Suprapubic skin (tissue), 4 donors: ENCODE data around the gene ERFL. TPM values are rescaled to one million over a fixed set of nuclear protein-coding genes. Genes with fewer than 3 reads are reported as not detected.

Source experiments
- DNase-seq, 2 donors: peaks; one replicate each; pipeline ENCODE4 v3.0.0-alpha.2; 2019; ENCODE audit warnings: low spot score in 2 of 2
- H3K27ac ChIP-seq: fragments of 200-600 bp; sonication (generic); one replicate; pipeline ENCODE4 v1.5.1; 2019
- H3K27me3 ChIP-seq: fragments of 200-600 bp; sonication (generic); one replicate; pipeline ENCODE4 v1.5.1; 2019
- H3K36me3 ChIP-seq: fragments of 200-600 bp; sonication (generic); one replicate; pipeline ENCODE4 v1.5.1; 2019
- H3K4me1 ChIP-seq: fragments of 200-600 bp; sonication (generic); one replicate; pipeline ENCODE4 v1.5.1; 2019
- H3K4me3 ChIP-seq: fragments of 200-600 bp; sonication (generic); one replicate; pipeline ENCODE4 v1.5.1; 2019; ENCODE audit warnings: mild to moderate bottlenecking
- H3K9me3 ChIP-seq: fragments of 200-600 bp; sonication (generic); one replicate; pipeline ENCODE4 v1.5.1; 2019
- CTCF ChIP-seq, 2 donors: fragments of 200-600 bp in 1 of 2; fragments of 450-650 bp in 1 of 2; sonication (generic) in 1 of 2; IDR thresholded peaks; one replicate each; pipeline ENCODE4 v1.5.1; 2016 to 2019; ENCODE audit warnings: antibody characterized with exemption in 2 of 2, mild to moderate bottlenecking in 1 of 2, moderate library complexity in 1 of 2
- EP300 ChIP-seq: sonication (generic); formaldehyde crosslinking; IDR thresholded peaks from one replicate; pipeline ENCODE4 v1.6.1; 2017; ENCODE audit warnings: antibody characterized with exemption
- POLR2A ChIP-seq, 2 donors: fragments of 450-650 bp; IDR thresholded peaks; one replicate each; pipeline ENCODE4 v1.6.1; 2017; ENCODE audit warnings: antibody characterized with exemption in 2 of 2, mild to moderate bottlenecking in 2 of 2, moderate library complexity in 2 of 2
- POLR2AphosphoS5 ChIP-seq, 3 donors: sonication (generic); formaldehyde crosslinking; IDR thresholded peaks; one replicate each; pipeline ENCODE4 v1.6.1; 2017; ENCODE audit warnings: antibody characterized with exemption in 3 of 3
- WGBS: methylation state at CpG from one replicate; pipeline ENCODE4 v1.1.5; 2018; 5-methylcytosine and 5-hydroxymethylcytosine counted together
- total RNA-seq, 4 donors: library from RNA; depleted of rRNA; stranded (reverse); fragments of >200 nt; gene quantifications; one replicate each; pipeline ENCODE4 v1.1.0, GENCODE V29; 2016

Gene ERFL
- total RNA-seq, 4 donors from 2014 or later: 0.21 to 0.72 TPM; not detected in 2

GRCh38 chr19:41957161-41957837 is 29.1 kb upstream of the ERFL start:
- no peaks in the 10 kb centered on the region for H3K9me3 ChIP-seq
- peaks cover 22% of the 10 kb centered on the region for H3K4me1 ChIP-seq
- TF ChIP-seq EP300 (no peak), POLR2A (IDR thresholded peaks at IDR 0.05) (no peak), POLR2AphosphoS5 (IDR thresholded peaks at IDR 0.05) (no peak), CTCF (IDR thresholded peaks at IDR 0.05) (no peak)
- H3K27ac ChIP-seq: no peak overlapping the region
- H3K4me3 ChIP-seq: no peak overlapping the region
- no peak for DNase-seq
- H3K36me3 ChIP-seq: peaks cover 10% of the 10 kb centered on the region
- 84% methylated on average over 11 of the region's 11 CpGs for WGBS
- H3K27me3 ChIP-seq: no peaks in the 10 kb centered on the region

GRCh38 chr19:41956621-41957020 is 28.4 kb upstream of the ERFL start:
- TF ChIP-seq EP300: no peak
- no peak for TF ChIP-seq POLR2AphosphoS5 (IDR thresholded peaks at IDR 0.05)
- TF ChIP-seq POLR2A (IDR thresholded peaks at IDR 0.05): no peak
- no peak for TF ChIP-seq CTCF (IDR thresholded peaks at IDR 0.05)
- H3K27me3 ChIP-seq: no peaks in the 10 kb centered on the region
- peaks cover 24% of the 10 kb centered on the region for H3K4me1 ChIP-seq
- no peak overlapping the region for H3K4me3 ChIP-seq
- H3K36me3 ChIP-seq: peaks cover 10% of the 10 kb centered on the region
- DNase-seq: no peak
- H3K27ac ChIP-seq: no peak overlapping the region
- no peaks in the 10 kb centered on the region for H3K9me3 ChIP-seq
- WGBS: 93% methylated on average over 7 of the region's 13 CpGs

DNA sequence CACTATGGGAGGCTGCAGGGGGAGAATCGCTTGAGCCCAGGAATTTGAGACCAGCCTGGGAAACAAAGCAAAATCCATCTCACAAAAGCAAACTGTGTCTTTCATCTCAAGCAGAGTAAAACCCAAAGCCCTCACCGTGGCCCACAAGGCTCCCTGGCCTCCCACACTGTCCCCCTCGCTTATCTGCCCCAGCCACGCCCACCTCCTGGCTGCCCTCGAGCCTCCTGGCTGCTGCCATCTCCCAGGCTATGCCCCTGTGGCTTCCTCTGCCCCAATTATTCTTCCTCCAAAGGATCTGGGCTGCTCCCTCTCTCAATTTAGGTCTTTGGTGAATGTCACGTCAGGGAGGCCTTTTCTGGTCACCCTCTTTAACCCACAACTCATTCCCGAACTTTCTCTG is 27.3 kb upstream of the ERFL start:
- TF ChIP-seq CTCF (IDR thresholded peaks at IDR 0.05): no peak
- no peak for DNase-seq
- H3K27me3 ChIP-seq: no peaks in the 10 kb centered on the region
- H3K4me3 ChIP-seq: no peak overlapping the region
- WGBS: 75% methylated on average over 7 of the region's 7 CpGs
- H3K36me3 ChIP-seq: peaks cover 10% of the 10 kb centered on the region
- H3K9me3 ChIP-seq: no peaks in the 10 kb centered on the region
- peaks cover 24% of the 10 kb centered on the region for H3K4me1 ChIP-seq
- no peak overlapping the region for H3K27ac ChIP-seq

GRCh38 chr19:41951686-41952172 is 23.5 kb upstream of the ERFL start:
- H3K36me3 ChIP-seq: peaks cover 10% of the 10 kb centered on the region
- H3K27ac ChIP-seq: no peak overlapping the region
- no peaks in the 10 kb centered on the region for H3K9me3 ChIP-seq
- H3K4me3 ChIP-seq: no peak overlapping the region
- H3K4me1 ChIP-seq: peaks cover 2% of the 10 kb centered on the region
- TF ChIP-seq POLR2AphosphoS5 (IDR thresholded peaks at IDR 0.05) (no peak), CTCF (IDR thresholded peaks at IDR 0.05) (peak; percentile 73 to 99)
- no peaks in the 10 kb centered on the region for H3K27me3 ChIP-seq
- DNase-seq: peak; percentile 88 to 89
- WGBS: 5% methylated on average over 9 of the region's 12 CpGs

GRCh38 chr19:41947091-41947490 is 18.8 kb upstream of the ERFL start:
- DNase-seq: no peak
- Histone ChIP-seq H3K9me3 (no peaks in the 10 kb centered on the region), H3K4me3 (no peak overlapping the region), H3K27me3 (peaks cover 4% of the 10 kb centered on the region), H3K4me1 (peaks cover 2% of the 10 kb centered on the region), H3K36me3 (no peaks in the 10 kb centered on the region), H3K27ac (no peak overlapping the region)
- TF ChIP-seq CTCF (IDR thresholded peaks at IDR 0.05): no peak
- WGBS: 96% methylated on average over 3 of the region's 3 CpGs
